Tongue (tissue), 2 donors: ENCODE measurements around the gene GRK1. TPM values are rescaled to one million over a fixed set of nuclear protein-coding genes. Genes with fewer than 3 reads are reported as not detected.

Source experiments
- DNase-seq: peaks from one replicate; pipeline ENCODE4 v3.0.0-alpha.2; 2015
- total RNA-seq: library from RNA; depleted of rRNA; stranded (reverse); fragments of >200 nt; gene quantifications from one replicate; pipeline ENCODE4 v1.2.3, GENCODE V29; 2014

The GRK1 gene
- total RNA-seq, 1 donor from 2014 or later = not detected

- DNase-seq = peak; percentile 87
These were observed 62.4 kb downstream of the GRK1 start for GRCh38 chr13:113729187-113730019.

DNA sequence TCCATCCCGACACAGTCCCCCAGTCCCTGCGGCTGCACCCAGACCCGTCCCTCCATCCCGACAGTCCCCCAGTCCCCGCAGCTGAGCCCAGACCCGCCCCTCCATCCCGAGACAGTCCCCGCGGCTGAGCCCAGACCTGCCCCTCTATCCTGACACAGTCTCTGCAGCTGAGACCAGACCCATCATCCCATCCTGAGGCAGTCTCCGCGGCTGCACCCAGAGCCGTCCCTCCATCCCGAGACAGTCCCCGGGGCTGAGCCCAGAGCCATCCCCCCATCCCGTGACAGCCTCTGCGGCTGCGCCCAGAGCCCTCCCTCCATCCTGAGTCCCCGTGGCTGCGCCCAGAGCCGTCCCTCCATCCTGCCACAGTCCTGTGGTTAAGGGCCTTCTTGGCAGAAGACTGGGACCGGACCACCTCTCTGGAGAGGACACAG lies 63.3 kb downstream of the GRK1 start:
- no peak for DNase-seq

- DNase-seq = no peak
These were observed 63.8 kb downstream of the GRK1 start for GRCh38 chr13:113730831-113731191.

- DNase-seq = no peak
These were observed 64.5 kb downstream of the GRK1 start for GRCh38 chr13:113731192-113732175.

DNA sequence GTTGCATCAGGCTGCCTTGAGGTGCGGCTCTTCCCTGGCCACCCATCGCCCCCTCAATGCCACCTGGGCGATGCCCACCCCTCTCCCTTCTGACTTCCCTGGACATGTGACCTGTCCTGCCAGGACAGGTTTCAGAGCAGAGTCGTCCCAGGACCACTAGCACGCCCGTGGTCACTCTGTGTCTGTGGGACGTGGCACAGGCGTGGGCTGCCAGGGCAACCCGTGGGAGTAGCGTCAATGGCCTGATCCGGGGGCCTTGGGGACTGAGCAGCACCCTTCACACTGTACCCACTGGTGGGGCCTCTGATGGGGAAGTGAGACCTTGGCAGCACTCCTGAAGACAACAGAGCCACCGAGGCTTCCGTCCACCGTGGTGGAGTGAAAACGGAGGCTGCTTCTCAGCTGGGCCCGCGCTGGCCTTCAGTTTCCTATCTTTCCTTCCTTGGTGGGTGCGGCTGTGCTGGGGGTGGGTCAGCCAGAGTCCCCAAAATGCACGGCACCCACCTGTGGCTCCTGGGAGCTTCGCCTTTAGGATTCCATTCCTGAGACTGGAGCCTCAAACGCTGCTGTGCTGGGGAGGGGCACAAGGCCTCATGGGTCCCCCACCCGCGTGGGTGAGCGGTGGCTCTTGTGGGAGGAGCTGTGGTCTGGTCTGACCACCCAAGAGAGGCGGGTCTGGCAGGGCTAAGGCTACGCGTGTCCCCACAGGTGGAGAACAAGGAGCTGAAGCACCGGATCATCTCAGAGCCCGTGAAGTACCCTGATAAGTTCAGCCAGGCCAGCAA lies 65.3 kb downstream of the GRK1 start:
- DNase-seq = no peak

- DNase-seq = no peak
These were observed 66.2 kb downstream of the GRK1 start for GRCh38 chr13:113732961-113733950.

GRCh38 chr13:113734099-113734825 lies 67.2 kb downstream of the GRK1 start:
- DNase-seq = no peak

DNA sequence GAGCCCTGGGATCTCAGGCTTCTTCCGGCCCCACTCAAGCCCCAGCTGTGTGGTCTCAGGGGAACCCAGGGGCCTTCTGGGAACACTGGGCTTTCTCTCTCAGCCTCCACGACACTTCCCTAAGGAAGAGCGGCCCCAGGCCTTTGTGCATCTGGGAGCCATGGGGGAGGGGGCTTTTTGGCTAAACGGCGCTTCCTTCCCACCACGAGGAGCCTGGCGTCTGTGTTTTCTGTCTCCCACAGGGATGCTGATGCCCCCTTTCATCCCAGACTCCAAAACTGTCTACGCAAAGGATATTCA lies 67.8 kb downstream of the GRK1 start:
- DNase-seq = no peak

DNA sequence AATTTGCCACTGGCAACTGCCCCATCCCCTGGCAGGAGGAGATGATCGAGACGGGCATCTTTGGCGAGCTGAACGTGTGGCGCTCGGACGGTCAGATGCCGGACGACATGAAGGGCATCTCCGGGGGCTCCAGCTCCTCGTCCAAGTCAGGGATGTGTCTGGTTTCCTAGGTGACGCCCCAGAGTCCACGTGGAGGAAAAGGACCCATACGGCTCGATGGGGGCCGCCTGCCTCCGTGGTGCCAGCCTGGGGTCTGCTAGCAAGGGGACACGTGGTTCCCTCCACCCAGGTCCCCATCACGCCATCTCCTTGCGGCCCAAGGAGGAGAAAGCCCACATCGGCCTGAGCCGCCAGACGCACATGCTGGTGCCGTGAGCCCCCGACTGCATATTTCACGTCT lies 68.2 kb downstream of the GRK1 start:
- no peak for DNase-seq

- no peak for DNase-seq
These were observed 68.7 kb downstream of the GRK1 start for GRCh38 chr13:113735750-113736149.

DNA sequence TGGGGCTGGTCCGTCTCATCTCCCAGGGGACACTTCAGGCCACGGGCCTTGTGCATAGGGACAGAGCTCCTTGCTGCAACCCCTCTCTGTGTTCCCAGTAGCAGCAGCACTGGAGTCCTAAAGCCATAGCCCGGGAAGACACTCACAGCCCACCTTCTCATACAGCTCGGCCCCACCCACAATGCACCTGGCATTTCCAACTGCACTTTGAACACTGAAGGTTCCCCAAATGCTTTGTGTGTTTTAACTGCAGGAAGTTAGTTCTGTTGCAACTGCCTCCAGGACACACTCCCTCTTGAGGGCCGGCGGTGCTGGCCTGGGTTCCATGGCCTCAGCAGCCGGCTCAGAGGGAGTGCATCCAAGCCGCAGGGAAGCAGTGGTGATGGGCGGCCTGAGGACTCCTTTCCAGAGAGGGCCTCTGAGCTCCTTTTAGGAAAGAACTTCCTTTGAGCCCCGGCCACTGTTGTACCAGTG lies 69.3 kb downstream of the GRK1 start:
- DNase-seq = no peak

DNA sequence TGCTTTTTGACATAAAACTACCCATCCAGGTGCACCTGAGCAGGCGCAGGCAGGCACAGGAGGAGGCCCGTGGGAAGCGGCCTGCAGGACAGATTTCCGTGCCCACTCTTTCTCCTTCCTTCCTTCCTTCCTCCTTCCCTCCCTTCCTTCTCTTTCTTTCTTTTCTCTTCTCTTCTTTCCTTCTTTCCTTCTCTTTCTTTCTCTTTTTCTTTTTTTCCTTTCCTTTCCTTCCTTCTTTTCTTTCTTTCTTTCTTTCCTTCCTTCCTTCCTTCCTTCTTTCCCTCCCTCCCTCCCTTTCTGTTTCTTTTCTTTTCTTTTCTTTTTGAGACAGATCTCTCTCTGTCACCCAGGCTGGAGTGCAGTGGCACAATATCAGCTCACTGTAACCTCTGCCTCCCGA lies 70.8 kb downstream of the GRK1 start:
- DNase-seq = no peak

GRCh38 chr13:113739527-113740285 lies 72.7 kb downstream of the GRK1 start:
- no peak for DNase-seq

- no peak for DNase-seq
These were observed 73.2 kb downstream of the GRK1 start for GRCh38 chr13:113740286-113740556.

DNA sequence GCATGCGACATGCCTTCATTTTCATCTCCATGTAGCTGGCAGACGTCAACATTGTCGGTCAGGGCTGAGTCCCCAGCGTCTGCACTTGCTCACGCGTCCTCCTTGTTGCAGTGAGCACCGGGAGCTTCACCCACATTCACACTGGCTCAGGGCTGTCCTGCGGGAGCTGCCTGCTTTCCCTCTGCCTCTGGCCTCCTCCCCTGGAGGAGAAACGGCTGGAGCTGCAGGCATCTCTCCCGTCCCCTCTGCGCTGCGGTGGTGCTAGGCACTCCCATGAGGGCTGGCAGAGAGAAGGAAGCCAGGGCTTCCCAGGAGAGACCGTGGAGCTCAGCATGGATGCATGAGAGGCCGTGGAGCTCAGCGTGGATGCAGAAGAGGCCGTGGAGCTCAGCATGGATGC lies 73.6 kb downstream of the GRK1 start:
- no peak for DNase-seq

GRCh38 chr13:113741191-113741668 lies 74.2 kb downstream of the GRK1 start:
- no peak for DNase-seq

DNA sequence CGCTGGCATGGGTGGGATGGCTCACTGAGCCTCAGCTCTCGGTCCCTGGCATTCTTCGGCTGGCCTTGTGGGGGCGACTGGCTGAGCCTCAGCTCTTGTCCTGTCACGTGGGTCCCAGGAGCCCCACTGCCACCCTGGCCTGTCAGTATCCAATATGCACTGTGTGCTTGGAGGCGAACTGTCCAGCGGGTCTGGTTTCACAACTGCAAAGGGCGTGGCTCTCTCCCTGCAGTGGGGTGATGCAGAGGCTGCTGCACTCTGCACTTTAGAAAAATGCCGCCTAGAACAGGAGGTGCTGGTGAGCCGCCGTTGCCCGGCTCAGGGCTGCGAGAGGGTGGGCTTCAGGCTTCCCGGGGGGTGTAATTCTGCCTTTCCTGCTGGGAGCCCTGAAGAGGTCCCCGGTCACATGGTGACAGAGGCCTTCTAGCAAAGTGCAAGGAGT lies 75.0 kb downstream of the GRK1 start:
- peak; percentile 75 for DNase-seq

DNA sequence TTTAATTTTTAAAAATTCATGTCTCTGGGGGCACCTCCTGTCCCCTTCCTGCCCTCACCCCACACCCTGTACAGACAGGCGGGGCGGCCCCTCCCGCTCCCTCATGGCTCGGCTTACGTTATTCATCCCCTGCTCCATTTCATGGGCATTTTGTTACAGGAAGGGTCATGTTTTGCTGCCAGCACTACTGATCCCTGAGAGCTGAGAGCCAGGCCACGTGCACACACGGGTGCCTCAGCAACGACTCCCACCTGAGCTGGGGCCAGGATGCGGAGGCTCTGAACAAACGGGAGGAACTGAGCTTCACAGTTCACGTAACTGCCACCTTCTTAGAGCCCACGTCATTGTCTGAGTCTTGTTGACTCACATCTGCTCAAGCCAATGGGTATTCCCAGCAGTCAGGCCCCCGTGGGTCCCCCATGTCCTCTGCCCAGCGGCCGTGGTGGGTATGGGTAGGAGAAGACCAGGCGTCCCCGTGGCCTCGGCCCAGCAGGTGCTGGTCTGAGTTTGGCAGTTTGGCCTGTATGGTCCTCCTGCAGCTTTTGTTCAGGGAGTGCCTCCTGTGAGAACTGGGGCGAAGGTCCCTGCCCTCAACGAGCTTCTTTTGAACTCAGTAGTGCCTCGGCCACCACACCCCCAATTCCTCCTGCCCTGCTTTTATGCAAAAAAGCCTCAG lies 75.6 kb downstream of the GRK1 start:
- no peak for DNase-seq
